Nephron progenitor cell (in vitro differentiated cells): ENCODE measurements around the gene SNTG2.

Experiments
- DNase-seq: peaks from one replicate; pipeline ENCODE4 v3.0.0; 2021
- H3K27ac Mint-ChIP-seq: 2 replicates; pipeline ENCODE4 v1.8.0; 2021; ENCODE audit warnings: mild to moderate bottlenecking, moderate library complexity, mixed read lengths
- H3K27me3 Mint-ChIP-seq: 2 replicates; pipeline ENCODE4 v1.8.0; 2021; ENCODE audit warnings: mild to moderate bottlenecking, low read depth, mixed read lengths; ENCODE audit not compliant: poor library complexity
- H3K36me3 Mint-ChIP-seq: 2 replicates; pipeline ENCODE4 v1.8.0; 2021; ENCODE audit warnings: low read depth, mixed read lengths
- H3K4me1 Mint-ChIP-seq: 2 replicates; pipeline ENCODE4 v1.8.0; 2021; ENCODE audit warnings: mixed read lengths
- H3K4me3 Mint-ChIP-seq: 2 replicates; pipeline ENCODE4 v1.8.0; 2021; ENCODE audit warnings: mild to moderate bottlenecking, moderate library complexity, mixed read lengths
- H3K9me3 Mint-ChIP-seq: 2 replicates; pipeline ENCODE4 v1.8.0; 2021; ENCODE audit warnings: mild to moderate bottlenecking, moderate library complexity, mixed read lengths
- CTCF ChIP-seq: fragments of 200-600 bp; sonication (generic); IDR thresholded peaks from 2 replicates; pipeline ENCODE4 v1.5.0; 2021; ENCODE audit warnings: antibody characterized with exemption

Gene SNTG2

GRCh38 chr2:1251520-1251919, 300.9 kb downstream of the SNTG2 start:
- Mint-ChIP-seq H3K4me3 (no peak overlapping the region), H3K9me3 (no peaks in the 10 kb centered on the region), H3K27ac (no peak overlapping the region), H3K4me1 (no peaks in the 10 kb centered on the region), H3K36me3 (no peaks in the 10 kb centered on the region), H3K27me3 (peaks cover 13% of the 10 kb centered on the region)
- no peak for DNase-seq
- TF ChIP-seq CTCF = no peak

GRCh38 chr2:1253629-1254028, 303.0 kb downstream of the SNTG2 start:
- TF ChIP-seq CTCF = no peak
- Mint-ChIP-seq H3K4me3 (no peak overlapping the region), H3K4me1 (no peaks in the 10 kb centered on the region), H3K27me3 (peaks cover 9% of the 10 kb centered on the region), H3K27ac (no peak overlapping the region), H3K9me3 (no peaks in the 10 kb centered on the region), H3K36me3 (no peaks in the 10 kb centered on the region)
- DNase-seq = no peak

DNA sequence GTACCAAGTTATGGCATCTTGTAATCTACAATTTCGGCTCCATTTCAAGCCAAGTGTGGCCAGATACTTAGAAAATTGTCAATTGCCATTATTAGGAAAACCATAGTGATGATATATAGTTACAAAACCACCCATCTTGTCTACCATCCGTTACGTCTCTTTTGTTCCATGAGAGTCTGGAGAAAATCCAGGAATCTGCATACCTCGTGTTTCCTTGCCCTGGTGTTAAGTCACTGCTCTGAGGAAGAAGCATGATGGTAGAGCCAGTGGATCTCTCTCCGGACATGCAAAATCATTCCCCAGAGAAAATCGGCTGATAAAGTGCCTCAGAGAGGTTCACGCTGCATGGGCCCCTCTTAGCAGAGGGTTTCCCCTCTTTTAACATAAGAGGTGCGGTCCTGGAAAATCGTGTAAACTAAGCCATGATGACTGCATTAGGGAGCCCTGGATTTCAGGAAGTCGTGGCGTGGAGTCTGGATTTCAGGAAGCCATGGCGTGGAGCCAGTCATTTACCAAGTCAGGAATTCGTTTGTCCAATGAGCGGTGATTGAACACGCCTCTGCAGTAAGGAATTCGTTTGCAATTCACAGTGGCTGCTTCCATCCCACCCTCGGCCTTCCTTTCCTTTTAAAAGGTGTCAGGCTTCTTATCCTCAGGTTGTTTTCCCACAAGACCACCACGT, 304.2 kb downstream of the SNTG2 start:
- no peak for TF ChIP-seq CTCF
- peaks cover 7% of the 10 kb centered on the region for H3K27me3 Mint-ChIP-seq
- H3K27ac Mint-ChIP-seq = no peak overlapping the region
- no peaks in the 10 kb centered on the region for H3K4me1 Mint-ChIP-seq
- H3K4me3 Mint-ChIP-seq = no peak overlapping the region
- no peaks in the 10 kb centered on the region for H3K9me3 Mint-ChIP-seq
- no peaks in the 10 kb centered on the region for H3K36me3 Mint-ChIP-seq
- no peak for DNase-seq

- Mint-ChIP-seq H3K36me3 (no peaks in the 10 kb centered on the region), H3K27me3 (peaks cover 6% of the 10 kb centered on the region), H3K4me1 (no peaks in the 10 kb centered on the region), H3K27ac (peak overlapping the region; percentile 74), H3K9me3 (no peaks in the 10 kb centered on the region), H3K4me3 (no peak overlapping the region)
- DNase-seq = no peak
- TF ChIP-seq CTCF = no peak
These were observed 306.1 kb downstream of the SNTG2 start for GRCh38 chr2:1256632-1257324.

GRCh38 chr2:1257334-1257733, 306.7 kb downstream of the SNTG2 start:
- H3K27me3 Mint-ChIP-seq = peaks cover 10% of the 10 kb centered on the region
- H3K4me1 Mint-ChIP-seq = no peaks in the 10 kb centered on the region
- no peaks in the 10 kb centered on the region for H3K9me3 Mint-ChIP-seq
- no peak for DNase-seq
- H3K36me3 Mint-ChIP-seq = no peaks in the 10 kb centered on the region
- peak overlapping the region; percentile 74 for H3K27ac Mint-ChIP-seq
- H3K4me3 Mint-ChIP-seq = no peak overlapping the region
- TF ChIP-seq CTCF = no peak

- peaks cover 12% of the 10 kb centered on the region for H3K27me3 Mint-ChIP-seq
- no peaks in the 10 kb centered on the region for H3K9me3 Mint-ChIP-seq
- no peak for TF ChIP-seq CTCF
These were observed 309.1 kb downstream of the SNTG2 start for GRCh38 chr2:1259746-1260145.

More at GRCh38 chr2:1259746-1260145, 309.1 kb downstream of the SNTG2 start:
- no peak overlapping the region for H3K27ac Mint-ChIP-seq
- no peaks in the 10 kb centered on the region for H3K4me1 Mint-ChIP-seq
- DNase-seq = no peak
- H3K36me3 Mint-ChIP-seq = no peaks in the 10 kb centered on the region
- no peak overlapping the region for H3K4me3 Mint-ChIP-seq
